HG03469 (cell line): ENCODE measurements around the gene PDK2.
"Not testable (repeated sequence)": the region's sequence is repeated elsewhere in the genome, so short reads cannot be mapped to it uniquely, and the experiment has no call there.

ENCODE experiments used
- ATAC-seq: cut with Tn5 transposase; IDR thresholded peaks from one replicate; pipeline ENCODE4 v1.9.1; 2021; ENCODE audit warnings: mild to moderate bottlenecking, moderate library complexity, moderate number of reproducible peaks; ENCODE audit not compliant: unreplicated experiment

Gene PDK2

DNA sequence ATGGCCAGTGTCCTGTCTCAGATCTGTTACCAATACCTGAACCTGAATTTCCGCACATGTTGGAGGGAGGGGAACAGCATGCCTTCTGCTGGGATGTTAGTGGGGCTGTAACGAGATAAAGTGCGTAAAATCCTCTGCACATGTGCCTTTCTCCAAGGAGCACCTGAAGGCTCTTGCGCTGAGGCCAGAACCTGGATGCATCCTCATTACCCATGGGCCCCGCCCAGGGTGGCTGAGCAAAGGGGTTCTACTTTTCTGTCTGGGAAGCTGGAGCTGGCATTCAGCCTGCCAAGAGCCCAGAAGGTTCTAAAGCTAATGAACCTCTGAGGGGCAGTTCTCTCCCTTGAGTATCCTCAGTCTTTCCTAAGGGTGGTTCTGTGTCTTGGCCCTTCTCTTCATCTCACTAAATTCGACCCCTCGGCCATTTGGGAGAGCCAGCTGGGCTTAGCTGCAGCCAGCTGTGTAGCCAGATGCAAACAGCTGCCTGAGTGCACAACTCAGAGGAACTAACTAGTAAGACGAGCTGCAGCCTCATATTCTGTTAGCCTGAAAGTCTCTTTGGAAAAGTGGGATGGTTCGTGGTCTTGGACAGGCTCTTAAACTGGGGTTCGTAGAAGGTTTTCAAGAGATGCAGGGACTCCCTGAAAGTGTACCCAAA, 36.7 kb upstream of the PDK2 start:
- no peak for ATAC-seq

DNA sequence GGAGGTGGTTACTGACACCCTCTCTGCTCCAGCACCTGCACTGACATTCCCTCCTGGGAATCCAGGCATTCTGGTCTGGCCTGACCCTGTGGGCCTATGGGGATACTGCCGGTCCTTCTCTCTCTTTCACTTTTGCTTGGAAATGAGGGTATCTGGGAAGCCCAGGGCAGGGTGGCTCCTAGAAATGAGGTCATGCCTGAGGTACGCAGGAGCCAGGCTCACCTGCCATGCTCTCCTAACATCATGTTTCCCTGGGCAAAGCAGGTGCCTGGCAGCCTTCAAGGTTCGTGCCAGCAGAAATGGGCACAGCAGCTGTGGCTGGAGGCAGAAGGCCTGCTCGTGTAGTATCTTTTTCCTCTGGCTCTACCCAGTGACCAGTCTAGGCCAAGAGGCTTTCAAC, 35.9 kb upstream of the PDK2 start:
- no peak for ATAC-seq

DNA sequence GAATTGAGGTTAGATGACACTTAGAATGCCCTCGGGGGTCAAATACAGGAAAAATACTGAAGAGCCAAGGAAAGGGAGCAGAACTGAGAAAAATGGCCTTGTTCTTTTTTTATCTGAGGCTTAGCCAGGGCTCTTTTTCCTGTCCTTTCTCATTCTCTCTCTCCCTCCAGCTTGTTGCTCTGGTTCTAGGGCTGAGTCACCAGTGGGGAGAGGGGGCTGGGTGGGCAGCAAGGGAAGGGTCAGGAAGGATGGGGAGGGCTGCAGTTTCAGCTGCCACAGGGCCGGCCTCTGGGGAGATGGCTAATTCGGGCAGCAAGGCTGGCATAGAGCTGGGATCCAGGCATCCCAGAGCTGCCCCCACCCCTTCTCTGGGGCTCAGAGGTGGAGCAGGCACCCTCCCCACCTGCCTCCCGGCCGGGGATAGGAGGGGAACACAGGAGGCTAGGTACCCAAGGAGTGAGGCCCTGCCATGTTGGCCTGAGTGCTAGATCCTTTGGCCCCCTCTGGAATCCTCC, 35.3 kb upstream of the PDK2 start:
- no peak for ATAC-seq

DNA sequence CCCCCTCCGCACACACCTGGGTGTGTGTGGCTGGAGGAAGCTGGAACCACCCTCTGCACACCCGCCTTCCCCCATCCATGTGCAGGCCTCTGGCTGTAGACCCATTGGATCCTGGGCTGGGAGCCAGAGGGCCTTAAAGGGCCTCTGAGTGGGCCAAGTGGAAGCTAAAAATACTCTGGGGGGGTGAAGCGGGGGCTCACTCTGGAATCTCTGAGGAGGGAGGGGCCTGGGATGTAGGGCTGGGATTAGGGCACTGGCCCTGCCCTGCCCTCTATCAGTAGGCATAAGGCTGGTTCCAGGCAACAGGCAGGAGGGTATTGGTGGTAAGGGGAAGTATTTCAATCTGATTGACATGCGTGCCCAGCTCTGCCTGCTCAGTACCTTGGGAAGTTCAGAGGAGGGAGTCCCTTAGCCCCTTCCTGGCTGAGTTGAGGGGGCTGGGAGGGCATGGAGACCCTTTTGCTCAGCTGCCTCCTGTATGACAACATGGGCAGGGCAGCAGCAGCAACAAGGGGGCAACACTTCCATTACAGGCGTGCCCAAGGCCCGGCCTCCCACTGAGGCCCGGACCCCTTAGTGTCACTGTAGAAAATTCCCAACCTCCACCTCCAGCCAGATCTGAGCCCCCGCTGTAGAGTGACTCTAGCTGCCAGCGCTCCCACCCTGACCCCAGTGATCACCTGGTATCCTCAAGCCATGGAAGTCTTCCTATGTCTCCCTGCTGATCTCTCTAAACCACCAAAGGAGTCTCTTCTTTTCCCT, 34.0 kb upstream of the PDK2 start:
- ATAC-seq: no peak

DNA sequence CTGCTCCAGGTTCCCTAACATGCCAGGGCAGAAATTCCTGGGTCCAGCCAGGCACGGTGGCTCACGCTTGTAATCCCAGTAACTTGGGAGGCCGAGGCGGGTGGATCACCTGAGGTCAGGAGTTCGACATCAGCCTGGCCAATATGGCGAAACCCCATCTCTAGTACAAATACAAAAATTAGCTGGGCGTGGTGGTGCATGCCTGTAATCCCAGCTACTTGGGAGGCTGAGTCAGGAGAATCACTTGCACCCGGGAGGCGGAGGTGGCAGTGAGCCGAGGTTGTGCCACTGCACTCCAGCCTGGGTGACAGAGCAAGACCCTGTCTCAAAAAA, 33.5 kb upstream of the PDK2 start:
- ATAC-seq: not testable (repeated sequence)

DNA sequence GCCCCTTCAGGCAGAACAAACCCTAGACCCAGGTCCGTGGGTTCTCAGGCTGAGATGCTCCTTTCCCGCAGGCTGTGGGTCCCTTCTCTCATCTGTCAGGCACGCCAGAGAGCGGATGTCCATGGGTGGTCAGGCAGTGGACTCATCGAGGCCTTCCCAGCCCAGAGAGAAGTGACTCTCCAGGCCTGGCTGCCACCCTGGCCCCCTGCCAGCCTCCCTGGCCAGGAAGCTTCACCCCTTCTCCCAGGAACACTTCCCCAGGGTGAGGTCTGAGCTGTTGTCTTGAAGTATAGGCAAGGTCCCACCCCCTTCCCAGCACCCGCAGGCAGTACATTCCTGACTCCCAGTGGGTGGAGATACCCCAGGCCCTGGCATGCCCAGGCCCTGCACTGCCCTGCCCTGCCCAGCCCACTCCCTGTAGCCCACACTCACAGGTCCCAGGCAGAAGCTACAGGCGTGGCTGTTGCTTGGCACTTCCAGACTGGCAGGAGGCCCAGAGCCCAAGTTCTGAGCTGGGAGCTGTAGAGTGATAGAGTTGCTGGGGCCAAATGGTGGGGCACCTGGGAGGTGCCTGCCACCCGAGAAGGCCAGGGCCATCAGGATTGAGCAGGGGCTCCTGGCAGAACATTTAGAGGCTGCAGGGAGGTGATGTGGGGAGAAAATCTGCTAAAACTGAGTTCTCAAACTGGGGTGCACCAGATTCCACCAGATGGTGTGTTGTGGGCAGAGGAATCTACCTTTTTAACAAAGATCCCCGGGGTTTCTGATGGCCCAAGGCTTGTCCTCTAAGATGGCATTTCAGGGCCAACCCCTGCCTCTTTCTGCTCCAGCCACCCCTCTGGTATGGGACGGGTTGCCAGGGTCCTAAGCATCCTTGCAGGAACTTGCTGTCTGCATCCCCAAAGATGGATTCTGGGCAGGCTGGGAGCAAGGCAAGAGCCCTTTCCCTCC, 32.6 kb upstream of the PDK2 start:
- no peak for ATAC-seq

DNA sequence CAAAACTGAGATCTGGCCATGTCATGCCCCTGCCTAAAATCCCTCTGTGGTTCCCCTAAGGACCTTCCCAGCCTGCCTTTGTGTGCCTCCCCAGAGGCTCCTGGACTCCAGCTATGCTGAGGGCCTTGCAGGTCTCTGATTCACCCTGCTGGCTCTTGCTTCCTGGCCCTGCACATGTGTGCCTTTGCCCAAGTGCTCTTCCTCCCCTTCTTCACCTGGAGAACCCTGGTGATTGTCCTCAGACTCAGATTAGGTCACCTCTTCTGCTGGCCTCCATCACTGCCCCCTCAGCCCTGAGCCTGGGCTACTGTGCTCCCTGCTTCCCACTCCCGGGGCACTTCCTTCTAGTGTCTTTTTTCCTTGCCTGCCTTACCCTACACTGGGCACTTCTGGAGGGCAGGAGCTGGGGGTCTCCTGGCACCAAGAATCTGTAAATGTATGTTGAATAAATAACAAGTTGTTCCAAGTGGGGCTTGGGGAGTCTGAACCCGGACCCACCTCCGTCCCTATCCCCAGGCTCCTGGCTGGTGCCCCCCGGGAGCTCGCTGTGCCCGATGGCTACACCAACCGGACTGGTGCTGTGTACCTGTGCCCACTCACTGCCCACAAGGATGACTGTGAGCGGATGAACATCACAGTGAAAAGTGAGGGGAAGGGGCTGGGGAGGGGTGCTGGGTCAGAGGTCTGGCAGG, 31.4 kb upstream of the PDK2 start:
- ATAC-seq: no peak

DNA sequence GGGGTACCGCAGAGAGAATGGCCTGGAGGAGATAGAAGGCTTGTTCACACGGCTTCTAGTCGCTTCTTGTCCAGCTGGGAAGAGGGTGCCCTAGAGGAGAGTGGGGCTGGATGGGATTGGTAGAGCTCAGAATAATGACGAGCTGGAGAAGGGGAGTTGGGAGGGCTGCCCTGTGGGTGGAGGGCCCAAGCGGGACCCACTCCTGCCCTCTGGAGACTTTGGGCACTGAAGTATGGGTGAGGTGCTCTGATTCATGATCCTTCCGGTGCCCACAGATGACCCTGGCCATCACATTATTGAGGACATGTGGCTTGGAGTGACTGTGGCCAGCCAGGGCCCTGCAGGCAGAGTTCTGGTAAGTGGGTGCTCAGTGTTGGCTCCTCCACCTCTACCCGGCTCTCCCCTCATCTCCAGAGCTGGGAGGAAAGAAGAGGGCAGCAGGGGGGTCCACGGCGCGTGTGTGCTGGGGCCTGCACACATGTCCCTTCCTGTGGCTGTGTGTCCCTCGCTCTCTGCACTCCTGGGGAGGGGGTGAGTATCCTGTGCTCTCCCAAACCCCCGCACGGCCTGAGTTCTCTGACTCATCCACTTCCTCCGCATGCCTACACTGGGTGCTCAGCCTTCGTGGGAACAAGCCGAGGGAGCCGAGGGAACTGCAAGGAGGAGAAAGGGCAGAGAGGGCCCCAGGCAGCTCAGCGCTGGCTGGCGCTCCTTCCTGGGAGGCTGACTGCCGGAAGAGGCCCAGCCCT, 30.7 kb upstream of the PDK2 start:
- no peak for ATAC-seq

DNA sequence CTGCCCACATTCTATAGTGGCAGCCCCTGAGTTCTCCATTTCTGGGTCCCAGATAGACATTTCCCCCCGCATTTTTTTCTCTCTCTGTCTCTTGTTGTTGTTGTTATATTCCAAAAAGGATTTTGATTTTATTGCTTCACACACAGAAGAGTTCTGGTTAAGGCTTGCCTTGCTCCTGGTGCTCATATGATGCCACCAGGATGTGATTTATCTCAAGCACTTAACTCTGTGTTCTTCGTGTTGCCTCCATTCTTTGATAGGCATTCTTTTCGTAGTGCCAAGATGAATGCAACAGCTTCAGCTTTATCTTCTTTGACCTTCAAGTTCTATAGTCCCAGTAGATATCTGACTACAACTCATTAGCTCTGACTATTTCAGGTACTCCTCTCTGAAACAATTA, 30.1 kb upstream of the PDK2 start:
- no peak for ATAC-seq

DNA sequence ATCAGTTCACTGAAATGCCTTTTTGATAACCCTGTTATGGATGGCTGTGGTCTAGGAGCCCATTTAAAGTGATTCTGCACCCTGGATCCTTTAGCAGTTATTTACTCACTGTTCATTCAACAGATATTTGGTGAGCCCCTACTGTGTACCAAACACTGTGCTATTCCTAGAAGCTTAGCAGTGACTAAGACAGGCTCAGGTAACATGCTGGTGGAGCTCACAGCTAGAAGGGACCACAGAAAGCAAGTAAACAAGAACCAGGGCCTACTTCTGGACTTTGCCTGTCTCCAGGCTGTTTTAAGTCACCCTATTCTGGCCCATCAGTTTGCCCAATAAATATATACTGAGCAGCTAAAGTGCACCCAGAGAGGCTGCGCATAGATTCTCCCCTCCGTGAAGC, 28.2 kb upstream of the PDK2 start:
- no peak for ATAC-seq

DNA sequence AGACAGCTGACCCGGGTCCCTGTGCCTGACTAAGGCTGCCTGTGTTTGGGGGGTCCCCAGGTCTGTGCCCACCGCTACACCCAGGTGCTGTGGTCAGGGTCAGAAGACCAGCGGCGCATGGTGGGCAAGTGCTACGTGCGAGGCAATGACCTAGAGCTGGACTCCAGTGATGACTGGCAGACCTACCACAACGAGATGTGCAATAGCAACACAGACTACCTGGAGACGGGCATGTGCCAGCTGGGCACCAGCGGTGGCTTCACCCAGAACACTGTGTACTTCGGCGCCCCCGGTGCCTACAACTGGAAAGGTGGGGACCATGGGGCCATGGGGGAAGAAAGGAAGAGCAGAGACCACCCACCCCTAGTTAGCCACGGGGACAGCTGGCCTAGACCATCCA, 27.2 kb upstream of the PDK2 start:
- no peak for ATAC-seq

DNA sequence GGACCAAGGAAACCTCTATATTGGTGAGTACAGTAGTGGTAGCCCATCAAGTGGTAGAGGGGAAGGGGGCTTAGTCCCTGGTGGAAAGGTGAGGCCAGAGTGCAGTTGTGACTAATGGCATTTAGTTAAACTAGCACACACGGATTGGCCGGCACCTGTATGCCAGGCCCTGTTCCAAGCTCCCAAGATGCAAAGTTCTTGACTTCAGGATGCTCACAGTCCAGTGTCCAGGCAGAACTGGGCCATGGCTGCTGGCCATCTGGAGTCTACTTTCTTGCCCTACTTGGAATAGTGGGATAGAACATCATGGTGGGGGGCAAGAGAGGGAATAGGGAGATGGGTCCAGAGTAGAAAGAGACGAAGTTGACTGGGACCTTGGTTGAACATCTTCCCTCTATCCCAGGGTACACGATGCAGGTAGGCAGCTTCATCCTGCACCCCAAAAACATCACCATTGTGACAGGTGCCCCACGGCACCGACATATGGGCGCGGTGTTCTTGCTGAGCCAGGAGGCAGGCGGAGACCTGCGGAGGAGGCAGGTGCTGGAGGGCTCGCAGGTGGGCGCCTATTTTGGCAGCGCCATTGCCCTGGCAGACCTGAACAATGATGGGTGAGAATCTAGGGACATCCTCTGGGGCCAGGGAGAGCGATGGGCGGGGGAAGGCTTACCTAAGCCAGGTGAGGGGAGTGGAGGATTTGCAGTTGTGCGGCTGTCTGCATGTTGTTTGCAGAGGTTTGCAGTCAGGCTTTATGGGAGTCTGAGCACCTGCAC, 24.1 kb upstream of the PDK2 start:
- no peak for ATAC-seq

DNA sequence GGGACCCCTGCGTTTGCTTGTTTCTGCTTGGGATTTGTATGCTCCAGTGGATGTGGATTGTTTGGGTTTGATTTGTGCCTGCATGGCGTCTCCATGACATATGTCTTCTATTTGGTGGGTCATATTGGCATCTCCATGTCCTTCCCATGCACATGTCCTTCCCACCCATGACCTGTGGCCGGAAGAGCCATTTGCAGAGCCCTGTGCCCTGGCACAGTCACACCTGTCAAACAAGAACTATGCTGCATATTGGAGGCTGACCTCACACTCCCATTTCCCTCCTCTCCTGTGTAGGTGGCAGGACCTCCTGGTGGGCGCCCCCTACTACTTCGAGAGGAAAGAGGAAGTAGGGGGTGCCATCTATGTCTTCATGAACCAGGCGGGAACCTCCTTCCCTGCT, 23.5 kb upstream of the PDK2 start:
- ATAC-seq: no peak

DNA sequence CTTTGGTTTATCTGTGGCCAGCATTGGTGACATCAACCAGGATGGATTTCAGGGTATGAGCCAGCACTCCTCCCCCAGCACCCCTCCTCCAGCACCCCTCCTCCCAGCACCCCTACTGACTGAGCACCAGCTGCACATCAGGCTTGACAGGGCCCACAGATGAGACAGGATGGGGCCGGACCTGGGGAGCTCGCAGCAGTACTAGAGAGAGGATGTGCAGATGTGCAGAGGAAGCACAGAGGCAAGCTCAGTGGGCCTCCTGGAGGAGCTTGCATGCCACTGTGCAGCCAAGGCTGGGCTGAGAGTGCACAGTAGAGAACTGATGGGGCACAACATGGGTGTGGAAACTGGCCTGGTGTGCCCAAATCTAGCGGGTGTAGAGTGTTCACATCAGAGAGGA, 23.0 kb upstream of the PDK2 start:
- ATAC-seq: no peak

DNA sequence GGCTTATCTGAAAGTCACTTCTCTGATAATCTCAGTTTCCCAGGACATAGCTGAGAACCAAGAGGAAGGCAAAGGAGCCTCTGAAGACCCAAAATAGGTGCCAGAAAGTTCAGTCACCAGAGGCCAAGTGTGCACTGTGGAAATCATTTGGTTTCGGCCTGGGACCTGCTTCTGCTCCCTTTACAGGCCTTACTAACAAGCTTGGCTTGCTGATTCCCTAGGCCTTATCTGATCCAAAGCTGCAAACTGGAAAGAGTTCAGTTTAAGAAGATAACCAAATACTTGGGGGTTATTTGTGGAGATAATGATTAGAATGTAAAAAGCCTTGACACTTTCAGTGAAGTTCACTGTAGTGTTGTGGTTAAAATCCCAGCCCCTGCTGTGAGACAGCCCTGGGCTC, 22.2 kb upstream of the PDK2 start:
- ATAC-seq: no peak

DNA sequence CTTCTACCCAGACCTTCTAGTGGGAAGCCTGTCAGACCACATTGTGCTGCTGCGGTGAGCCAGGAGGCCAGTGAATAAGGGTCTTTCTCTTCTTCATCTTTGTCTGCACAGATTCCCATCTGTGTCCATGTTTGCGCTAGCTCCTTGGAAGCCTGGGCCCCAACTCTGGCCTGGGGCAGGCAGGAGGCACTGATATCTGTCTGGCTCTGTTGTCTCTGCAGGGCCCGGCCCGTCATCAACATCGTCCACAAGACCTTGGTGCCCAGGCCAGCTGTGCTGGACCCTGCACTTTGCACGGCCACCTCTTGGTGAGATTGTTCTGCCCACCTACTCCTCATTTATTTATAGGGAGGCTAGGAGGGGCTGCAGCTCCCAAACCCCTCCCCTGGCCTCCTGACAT, 20.9 kb upstream of the PDK2 start:
- ATAC-seq: no peak

DNA sequence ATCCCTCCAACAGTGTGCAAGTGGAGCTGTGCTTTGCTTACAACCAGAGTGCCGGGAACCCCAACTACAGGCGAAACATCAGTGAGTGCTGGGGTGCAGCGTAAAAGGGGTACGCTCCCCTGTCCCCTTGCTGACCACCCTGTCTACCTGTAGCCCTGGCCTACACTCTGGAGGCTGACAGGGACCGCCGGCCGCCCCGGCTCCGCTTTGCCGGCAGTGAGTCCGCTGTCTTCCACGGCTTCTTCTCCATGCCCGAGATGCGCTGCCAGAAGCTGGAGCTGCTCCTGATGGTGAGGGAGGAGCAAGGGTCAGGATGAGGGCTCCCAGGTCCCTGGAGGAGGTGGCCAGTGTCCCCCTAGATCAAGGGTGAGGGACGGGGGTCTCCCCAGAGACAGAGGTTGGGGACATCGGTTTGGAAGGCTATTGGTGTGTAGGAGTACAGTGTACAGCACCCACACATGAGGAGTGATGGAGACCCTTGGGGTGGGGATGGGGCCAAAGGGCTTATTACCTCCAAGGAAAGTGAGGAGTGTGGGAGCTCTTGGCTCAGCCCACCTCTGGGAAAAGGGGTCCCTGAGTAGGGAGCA, 19.6 kb upstream of the PDK2 start:
- ATAC-seq: no peak

DNA sequence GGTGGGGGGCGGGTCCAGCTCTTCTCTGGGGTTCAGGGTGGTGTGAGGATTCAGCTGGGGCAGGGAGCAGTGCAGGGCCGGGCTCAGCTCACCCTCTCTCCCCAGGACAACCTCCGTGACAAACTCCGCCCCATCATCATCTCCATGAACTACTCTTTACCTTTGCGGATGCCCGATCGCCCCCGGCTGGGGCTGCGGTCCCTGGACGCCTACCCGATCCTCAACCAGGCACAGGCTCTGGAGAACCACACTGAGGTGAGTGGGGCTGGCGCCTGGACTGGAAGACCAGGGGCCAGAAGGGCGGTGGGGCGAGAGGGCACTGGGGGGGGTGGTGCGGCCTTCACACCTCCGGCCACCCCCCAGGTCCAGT, 18.9 kb upstream of the PDK2 start:
- ATAC-seq: no peak

DNA sequence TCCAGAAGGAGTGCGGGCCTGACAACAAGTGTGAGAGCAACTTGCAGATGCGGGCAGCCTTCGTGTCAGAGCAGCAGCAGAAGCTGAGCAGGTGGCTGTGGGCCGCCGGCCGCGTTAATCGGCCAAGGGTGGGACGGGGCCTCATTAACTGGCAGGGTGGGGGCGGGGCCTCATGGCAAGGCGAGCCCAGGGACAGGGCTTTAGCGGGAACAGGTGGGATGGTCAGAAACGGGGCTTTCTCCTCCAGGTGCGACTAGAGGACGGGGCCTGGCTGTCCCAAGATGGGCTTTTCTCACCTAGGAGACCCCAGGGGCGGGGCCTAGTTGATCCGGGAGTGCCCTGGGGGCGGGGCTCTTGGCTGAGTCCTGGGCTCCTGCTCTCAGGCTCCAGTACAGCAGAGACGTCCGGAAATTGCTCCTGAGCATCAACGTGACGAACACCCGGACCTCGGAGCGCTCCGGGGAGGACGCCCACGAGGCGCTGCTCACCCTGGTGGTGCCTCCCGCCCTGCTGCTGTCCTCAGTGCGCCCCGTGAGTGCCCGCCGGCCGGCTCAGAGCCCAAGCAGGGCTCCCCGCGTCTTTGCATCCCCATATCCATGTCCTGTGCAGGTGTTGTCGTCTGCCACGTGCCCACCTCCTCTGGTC, 18.4 kb upstream of the PDK2 start:
- ATAC-seq: no peak
